Esophagus squamous epithelium (tissue), 5 donors: ENCODE data around the gene HPCAL1. TPM values are rescaled to one million over a fixed set of nuclear protein-coding genes. Genes with fewer than 3 reads are reported as not detected.

Experiments
- DNase-seq: peaks from one replicate; lab custom pipeline; 2025; lab: John Stamatoyannopoulos, UW
- H3K27ac ChIP-seq, 4 donors: fragments of 200-600 bp; sonication (generic); one replicate each; pipeline ENCODE4 v1.5.1; 2016 to 2019; ENCODE audit warnings: mild to moderate bottlenecking in 1 of 4
- H3K27me3 ChIP-seq, 4 donors: fragments of 200-600 bp; sonication (generic); 1 replicate in 3 of 4; 2 replicates in 1 of 4; pipeline versions ENCODE4 v1.5.1 to v1.6.0; 2017 to 2021; ENCODE audit warnings: antibody characterized with exemption in 1 of 4
- H3K36me3 ChIP-seq, 3 donors: fragments of 200-600 bp; sonication (generic); one replicate each; pipeline ENCODE4 v1.5.1; 2016 to 2019
- H3K4me1 ChIP-seq, 3 donors: fragments of 200-600 bp; sonication (generic); one replicate each; pipeline ENCODE4 v1.5.1; 2017 to 2019
- H3K4me3 ChIP-seq, 4 donors: fragments of 200-600 bp; sonication (generic); 1 replicate in 3 of 4; 2 replicates in 1 of 4; pipeline ENCODE4 v1.5.1; 2016 to 2019; ENCODE audit warnings: mild to moderate bottlenecking in 2 of 4, moderate library complexity in 1 of 4
- H3K9me3 ChIP-seq, 3 donors: fragments of 200-600 bp; sonication (generic); one replicate each; pipeline ENCODE4 v1.5.1; 2016 to 2019
- POLR2A ChIP-seq, 4 donors: fragments of 450-650 bp; IDR thresholded peaks; one replicate each; pipeline ENCODE4 v1.6.1; 2017; ENCODE audit warnings: antibody characterized with exemption in 4 of 4, mild to moderate bottlenecking in 4 of 4, moderate library complexity in 3 of 4
- WGBS, 2 donors: methylation state at CpG; one replicate each; pipeline ENCODE4 v1.1.5; 2018; 5-methylcytosine and 5-hydroxymethylcytosine counted together
- intact Hi-C: fragments of 100-400 bp; cut with DNase I; formaldehyde crosslinking; loops from one replicate; pipeline ENCODE4 v1.15.0; 2022
- total RNA-seq, 4 donors: library from RNA; depleted of rRNA; stranded (reverse); fragments of >200 nt; gene quantifications; one replicate each; pipeline ENCODE4 v1.1.0, GENCODE V29; 2016
- TF ChIP-seq, protein P1 (sequence below), 6 experiments: fragments of 450-650 bp in 4 of 6; fragments of 200-600 bp in 2 of 6; sonication (generic) in 2 of 6; IDR thresholded peaks; one replicate each; pipeline ENCODE4 v1.5.1; 2016 to 2019; ENCODE audit warnings: antibody characterized with exemption in 6 of 6, mild to moderate bottlenecking in 4 of 6, moderate library complexity in 4 of 6
- donor health status: DM: yes; HTN: yes; CAD: no.

The HPCAL1 gene
- total RNA-seq, 4 donors from 2014 or later = 13.2 to 26.4 (median 20.5) TPM

DNA sequence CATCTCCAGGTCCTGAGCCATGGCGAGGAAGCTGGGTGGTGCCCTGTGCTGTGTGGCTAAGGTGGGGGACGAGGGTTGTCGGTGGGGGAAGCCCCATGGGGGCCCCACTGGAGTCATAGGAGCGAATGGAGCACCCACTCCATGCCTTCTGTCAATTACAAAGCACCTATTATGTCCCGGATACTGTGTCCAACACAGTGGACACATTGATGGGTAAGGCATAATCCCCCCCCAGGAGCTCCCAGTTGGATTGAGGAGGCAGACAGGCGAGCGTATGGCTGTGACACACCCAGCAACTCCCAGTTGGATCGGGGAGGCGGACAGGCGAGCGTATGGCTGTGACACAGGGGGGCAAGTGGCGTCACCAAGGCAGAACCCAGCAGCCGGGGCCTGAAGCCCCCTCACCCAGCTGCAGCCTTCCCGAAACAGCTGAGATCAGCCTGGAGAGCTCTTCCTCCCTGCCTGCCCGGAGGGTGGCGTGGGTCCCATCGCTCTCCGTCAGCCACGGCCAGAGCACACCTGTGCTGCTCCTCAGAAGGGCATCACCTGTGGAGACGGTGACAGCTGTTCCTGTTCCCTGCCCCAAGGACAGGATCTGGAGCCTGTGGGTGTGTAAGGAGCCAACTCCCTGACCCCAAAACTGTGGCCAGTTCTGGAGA lies 69.6 kb downstream of the HPCAL1 start:
- Histone ChIP-seq H3K27me3 (no peaks in the 10 kb centered on the region), H3K27ac (no peak overlapping the region), H3K9me3 (no peaks in the 10 kb centered on the region), H3K36me3 (no peaks in the 10 kb centered on the region), H3K4me3 (no peak overlapping the region), H3K4me1 (no peaks in the 10 kb centered on the region)
- DNase-seq = no peak
- intact Hi-C loops = no loop called here
- 93 to 96% methylated on average over 11 to 14 of the region's 20 CpGs for WGBS, 2 donors
- no peak for TF ChIP-seq POLR2A (IDR thresholded peaks at IDR 0.05)
- TF ChIP-seq, protein P1, sequence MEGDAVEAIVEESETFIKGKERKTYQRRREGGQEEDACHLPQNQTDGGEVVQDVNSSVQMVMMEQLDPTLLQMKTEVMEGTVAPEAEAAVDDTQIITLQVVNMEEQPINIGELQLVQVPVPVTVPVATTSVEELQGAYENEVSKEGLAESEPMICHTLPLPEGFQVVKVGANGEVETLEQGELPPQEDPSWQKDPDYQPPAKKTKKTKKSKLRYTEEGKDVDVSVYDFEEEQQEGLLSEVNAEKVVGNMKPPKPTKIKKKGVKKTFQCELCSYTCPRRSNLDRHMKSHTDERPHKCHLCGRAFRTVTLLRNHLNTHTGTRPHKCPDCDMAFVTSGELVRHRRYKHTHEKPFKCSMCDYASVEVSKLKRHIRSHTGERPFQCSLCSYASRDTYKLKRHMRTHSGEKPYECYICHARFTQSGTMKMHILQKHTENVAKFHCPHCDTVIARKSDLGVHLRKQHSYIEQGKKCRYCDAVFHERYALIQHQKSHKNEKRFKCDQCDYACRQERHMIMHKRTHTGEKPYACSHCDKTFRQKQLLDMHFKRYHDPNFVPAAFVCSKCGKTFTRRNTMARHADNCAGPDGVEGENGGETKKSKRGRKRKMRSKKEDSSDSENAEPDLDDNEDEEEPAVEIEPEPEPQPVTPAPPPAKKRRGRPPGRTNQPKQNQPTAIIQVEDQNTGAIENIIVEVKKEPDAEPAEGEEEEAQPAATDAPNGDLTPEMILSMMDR (IDR thresholded peaks at IDR 0.05) = no peak

DNA sequence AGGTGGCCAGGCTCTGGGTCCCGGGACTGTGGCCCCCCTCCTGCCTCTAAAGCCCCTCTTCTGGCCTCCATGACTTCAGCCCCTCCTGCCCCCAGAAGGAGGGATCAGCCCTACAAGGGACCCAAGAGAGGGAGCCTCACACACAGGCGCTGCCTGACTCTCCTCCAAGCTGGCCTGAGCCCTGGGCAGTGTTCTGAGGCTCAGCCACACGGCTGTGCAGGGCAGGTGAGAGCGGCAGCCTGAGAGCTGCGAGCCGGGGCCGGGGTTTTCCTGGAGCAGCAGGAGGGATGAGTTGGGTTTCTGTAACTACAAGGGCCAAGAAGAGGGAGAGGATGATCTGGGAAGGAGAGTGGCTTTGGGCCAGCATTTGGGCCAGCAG lies 70.1 kb downstream of the HPCAL1 start:
- Histone ChIP-seq H3K9me3 (no peaks in the 10 kb centered on the region), H3K36me3 (no peaks in the 10 kb centered on the region), H3K4me1 (no peaks in the 10 kb centered on the region), H3K4me3 (no peak overlapping the region), H3K27ac (no peak overlapping the region), H3K27me3 (no peaks in the 10 kb centered on the region)
- WGBS, 2 donors = 68% methylated on average over 4 of the region's 7 CpGs; no CpG with 5 or more reads in 1 of the 2 donors
- intact Hi-C loops = no loop called here
- TF ChIP-seq, protein P1 (IDR thresholded peaks at IDR 0.05) = no peak
- no peak for TF ChIP-seq POLR2A (IDR thresholded peaks at IDR 0.05)
- DNase-seq = no peak

DNA sequence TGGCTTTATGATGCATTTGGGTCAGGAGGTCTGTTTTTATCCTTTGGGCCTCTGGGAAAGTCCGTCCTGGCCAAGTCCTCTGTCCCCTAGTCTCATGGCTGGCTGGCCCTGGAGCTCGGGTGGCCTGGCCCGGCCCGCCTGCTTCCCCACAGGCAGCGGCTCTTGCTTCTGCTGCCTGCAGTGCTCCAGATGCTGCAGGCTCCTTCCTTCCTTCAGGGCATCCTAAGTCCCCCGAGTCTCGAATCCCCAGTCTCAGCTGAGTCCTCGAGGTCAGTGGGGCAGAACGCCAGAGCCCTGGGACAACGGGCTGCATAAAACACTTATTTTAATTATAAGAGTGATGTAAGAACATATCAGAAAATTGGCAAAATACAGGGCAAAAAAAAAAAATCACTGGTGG lies 71.2 kb downstream of the HPCAL1 start:
- DNase-seq = no peak
- no peaks in the 10 kb centered on the region for H3K4me1 ChIP-seq
- no peaks in the 10 kb centered on the region for H3K9me3 ChIP-seq
- intact Hi-C loops = no loop called here
- no peaks in the 10 kb centered on the region for H3K27me3 ChIP-seq
- TF ChIP-seq, protein P1 (IDR thresholded peaks at IDR 0.05) = no peak
- no peak for TF ChIP-seq POLR2A (IDR thresholded peaks at IDR 0.05)
- H3K36me3 ChIP-seq = no peaks in the 10 kb centered on the region
- no peak overlapping the region for H3K4me3 ChIP-seq
- WGBS, 2 donors = 83 to 96% methylated on average over 6 to 7 of the region's 10 CpGs
- no peak overlapping the region for H3K27ac ChIP-seq

DNA sequence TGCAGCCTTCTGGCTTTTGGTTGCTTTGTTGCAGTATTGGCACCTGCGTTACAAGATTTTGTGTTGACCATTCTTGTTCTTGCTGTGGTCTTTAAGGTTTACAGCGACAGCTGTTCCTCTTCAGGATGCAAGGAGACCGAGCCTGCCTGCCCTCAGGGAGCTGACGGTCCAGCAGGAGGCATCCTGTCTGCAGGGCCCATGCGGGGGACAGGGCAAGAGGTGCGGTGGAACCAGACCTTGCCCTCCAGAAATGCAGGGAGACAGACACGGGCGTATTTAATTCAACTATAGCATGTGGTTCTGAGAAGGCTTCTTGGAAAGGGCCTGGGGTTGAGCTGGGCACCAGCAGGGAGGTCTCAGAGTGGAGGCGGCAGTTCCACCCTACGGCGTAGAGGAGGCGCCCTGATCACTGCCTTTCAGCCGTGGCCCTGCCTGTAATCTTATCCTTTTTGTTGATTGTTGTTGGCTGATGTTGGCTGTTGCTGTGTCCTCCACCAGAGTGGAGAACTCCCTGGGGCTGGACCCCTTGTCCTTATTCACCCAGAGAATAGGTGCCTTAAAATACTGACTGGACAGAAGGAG lies 71.7 kb downstream of the HPCAL1 start:
- no peaks in the 10 kb centered on the region for H3K27me3 ChIP-seq
- no peaks in the 10 kb centered on the region for H3K36me3 ChIP-seq
- TF ChIP-seq, protein P1 (IDR thresholded peaks at IDR 0.05) = no peak
- TF ChIP-seq POLR2A (IDR thresholded peaks at IDR 0.05) = no peak
- DNase-seq = no peak
- H3K4me1 ChIP-seq = peaks cover 0 to 2% (median 0%) of the 10 kb centered on the region in 3 donors
- 83 to 88% methylated on average over 10 to 13 of the region's 13 CpGs for WGBS, 2 donors
- H3K4me3 ChIP-seq = no peak overlapping the region
- no peaks in the 10 kb centered on the region for H3K9me3 ChIP-seq
- no peak overlapping the region for H3K27ac ChIP-seq
- intact Hi-C loops = no loop called here

DNA sequence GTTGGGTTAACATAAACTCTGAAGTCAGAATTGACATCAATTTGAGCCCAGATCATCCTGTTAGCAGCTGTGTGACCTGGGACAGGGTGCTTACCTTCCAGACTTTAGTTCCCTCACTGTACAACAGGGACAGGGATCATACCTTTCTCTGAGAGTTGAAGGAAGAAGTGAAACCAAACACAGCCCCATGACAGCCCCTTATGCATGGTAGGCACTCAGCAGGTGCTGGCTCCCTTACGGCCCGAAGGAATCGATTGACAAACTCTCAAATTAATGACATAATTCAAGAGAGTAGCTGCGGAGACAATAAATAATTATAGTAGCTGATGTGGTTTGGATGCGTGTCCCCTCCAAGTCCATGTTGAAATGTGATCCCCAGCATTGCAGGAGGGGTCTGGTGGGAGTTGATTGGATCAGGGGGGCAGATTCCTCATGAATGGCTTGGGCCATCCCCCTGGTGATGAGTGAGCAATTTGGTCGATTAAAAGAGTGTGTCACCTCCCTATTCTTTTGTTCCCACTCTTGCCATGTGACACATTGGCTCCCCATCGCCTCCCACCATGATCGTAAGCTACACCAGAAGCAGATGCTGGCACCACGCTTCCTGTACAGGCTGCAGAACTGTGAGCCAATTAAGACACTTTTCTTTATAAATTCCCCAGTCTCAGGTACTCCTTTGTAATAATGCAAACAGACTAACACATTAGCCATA lies 73.0 kb downstream of the HPCAL1 start:
- TF ChIP-seq POLR2A (IDR thresholded peaks at IDR 0.05) = no peak
- TF ChIP-seq, protein P1 (IDR thresholded peaks at IDR 0.05) = no peak
- no peaks in the 10 kb centered on the region for H3K27me3 ChIP-seq
- intact Hi-C loops = no loop called here
- no peaks in the 10 kb centered on the region for H3K36me3 ChIP-seq
- no peak overlapping the region for H3K27ac ChIP-seq
- H3K9me3 ChIP-seq = no peaks in the 10 kb centered on the region
- no peak overlapping the region for H3K4me3 ChIP-seq
- no peak for DNase-seq
- H3K4me1 ChIP-seq = peaks cover 0 to 15% (median 7%) of the 10 kb centered on the region in 3 donors
- WGBS, 2 donors = 66 to 67% methylated on average over 9 of the region's 9 CpGs
